Ovary (tissue), 9 donors: Measurements from ENCODE around the gene STPG4. TPM values are rescaled to one million over a fixed set of nuclear protein-coding genes. Genes with fewer than 3 reads are reported as not detected.

ENCODE experiments used
- DNase-seq, 5 donors: peaks; one replicate each; pipeline ENCODE4 v3.0.0-alpha.2; 2019 to 2020
- H3K27ac ChIP-seq, 2 donors: fragments of 200-600 bp; one replicate each; pipeline versions ENCODE4 v1.5.1 to v1.8.0; 2019 to 2022
- H3K27me3 ChIP-seq: fragments of 200-600 bp; one replicate; pipeline ENCODE4 v1.8.0; 2022
- H3K36me3 ChIP-seq: fragments of 200-600 bp; sonication (generic); one replicate; pipeline ENCODE4 v1.5.1; 2019
- H3K4me1 ChIP-seq: one replicate; pipeline ENCODE4 v1.8.1; 2013; ENCODE audit warnings: mild to moderate bottlenecking, moderate library complexity; ENCODE audit not compliant: insufficient read depth
- H3K4me3 ChIP-seq: fragments of 200-600 bp; sonication (generic); one replicate; pipeline ENCODE4 v1.5.1; 2017
- H3K9me3 ChIP-seq, 2 donors: fragments of 200-600 bp in 1 of 2; sonication (generic) in 1 of 2; one replicate each; pipeline versions ENCODE4 v1.5.1 to v1.8.1; 2013 to 2019; ENCODE audit warnings: mild to moderate bottlenecking in 1 of 2, moderate library complexity in 1 of 2
- CTCF ChIP-seq, 3 donors: fragments of 450-650 bp in 2 of 3; fragments of 200-600 bp in 1 of 3; IDR thresholded peaks; one replicate each; pipeline versions ENCODE4 v1.5.1 to v1.8.0; 2016 to 2022; ENCODE audit warnings: antibody characterized with exemption in 3 of 3, mild to moderate bottlenecking in 1 of 3
- EP300 ChIP-seq: sonication (generic); formaldehyde crosslinking; IDR thresholded peaks from one replicate; pipeline ENCODE4 v1.6.1; 2017; ENCODE audit warnings: antibody characterized with exemption
- POLR2A ChIP-seq: fragments of 450-650 bp; IDR thresholded peaks from one replicate; pipeline ENCODE4 v1.6.1; 2017; ENCODE audit warnings: antibody characterized with exemption, mild to moderate bottlenecking, moderate library complexity
- WGBS, 3 donors: extraction: QIAGEN DNeasy Blood & Tissue Kit in 1 of 3; methylation state at CpG; one replicate each; pipeline versions ENCODE4 v1.1.5 to v1.1.7; 2013 to 2017; 5-methylcytosine and 5-hydroxymethylcytosine counted together
- intact Hi-C, 4 donors: fragments of 100-400 bp; cut with DNase I; formaldehyde crosslinking; loops; one replicate each; pipeline versions ENCODE4 v1.11.0 to v1.15.1; 2022 to 2023
- polyA plus RNA-seq, 2 donors: library from polyadenylated mRNA; stranded (reverse); fragments of 200-250 nt in 1 of 2; fragments of 350-450 nt in 1 of 2; fragmentation: Illumina TruSeq in 1 of 2; extraction: RNeasy Lipid Tissue Mini Kit (QIAGEN cat#74804) in 1 of 2; gene quantifications; one replicate each; pipeline ENCODE4 v1.2.3, GENCODE V29; 2013 to 2014
- total RNA-seq, 7 donors: library from RNA; depleted of rRNA in 2 of 7; stranded (reverse); fragments of >200 nt in 2 of 7; fragmentation: NEBNext Ultra II Directional in 3 of 7; extraction: Animal tissue kit (Norgen Biotek cat#: 25700) in 3 of 7; gene quantifications; one replicate each; pipeline versions ENCODE4 v1.1.0 to v1.2.4, GENCODE V29; 2016 to 2023
- donor health status: DM: no; HTN: no; CAD: no; lungs with moderate emphysema.
- donor health status: DM: no; HTN: no; CAD: no.
- donor health status: Bipolar disorder and iron deficiency.
- donor health status: DM: yes; HTN: yes; CAD: no.
- donor health status: DM: no; HTN: no; CAD: no.
- donor health status: DM: yes; HTN: yes; CAD: no.

STPG4 gene
- total and polyA plus RNA-seq, 9 donors, result 0.17 to 0.35 TPM; not detected in 7

- H3K27me3 ChIP-seq, result no peaks in the 10 kb centered on the region
- DNase-seq, result no peak
- H3K27ac ChIP-seq, result no peak overlapping the region
- no peak for TF ChIP-seq POLR2A
- no peak for TF ChIP-seq EP300
- no peak for TF ChIP-seq CTCF (IDR thresholded peaks at IDR 0.05)
- 94 to 96% (median 95%) methylated on average over 4 of the region's 4 CpGs for WGBS, 3 donors
- H3K4me1 ChIP-seq, result no peaks in the 10 kb centered on the region
- intact Hi-C loops, result no loop called here
- H3K36me3 ChIP-seq, result no peaks in the 10 kb centered on the region
- no peak overlapping the region for H3K4me3 ChIP-seq
- H3K9me3 ChIP-seq, result no peaks in the 10 kb centered on the region
Measured at GRCh38 chr2:47098953-47099352, 56.2 kb downstream of the STPG4 start.

- no peak for DNase-seq
- H3K27me3 ChIP-seq, result no peaks in the 10 kb centered on the region
- TF ChIP-seq EP300 (no peak), POLR2A (no peak), CTCF (IDR thresholded peaks at IDR 0.05) (no peak)
- no peaks in the 10 kb centered on the region for H3K9me3 ChIP-seq
- intact Hi-C loops, result no loop called here
- H3K27ac ChIP-seq, result no peak overlapping the region
- WGBS, 3 donors, result 93 to 97% (median 96%) methylated on average over 4 of the region's 4 CpGs
- no peaks in the 10 kb centered on the region for H3K4me1 ChIP-seq
- H3K4me3 ChIP-seq, result no peak overlapping the region
- no peaks in the 10 kb centered on the region for H3K36me3 ChIP-seq
Measured at GRCh38 chr2:47097563-47097962, 57.5 kb downstream of the STPG4 start.

DNA sequence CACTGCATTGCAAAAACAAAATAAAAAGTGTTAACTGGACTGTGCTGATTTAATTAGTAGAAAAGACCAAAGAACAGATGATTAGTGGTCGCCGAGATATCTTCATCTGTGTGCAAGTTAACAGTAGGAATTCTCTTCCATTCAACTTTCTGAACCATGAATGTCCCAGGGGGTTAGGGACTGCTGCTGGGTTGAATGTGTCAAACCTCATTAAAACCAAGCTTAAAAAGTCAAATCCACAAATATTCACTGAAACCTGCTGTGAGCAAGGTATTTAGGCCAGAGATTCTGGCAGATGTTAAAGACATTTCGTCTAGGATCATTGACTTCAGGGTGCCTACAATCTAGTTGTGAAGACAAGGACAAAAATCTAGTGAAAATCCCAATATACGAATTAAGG is 58.7 kb downstream of the STPG4 start:
- no peak for DNase-seq
- Histone ChIP-seq H3K4me1 (no peaks in the 10 kb centered on the region), H3K4me3 (no peak overlapping the region), H3K27ac (no peak overlapping the region), H3K9me3 (no peaks in the 10 kb centered on the region), H3K27me3 (no peaks in the 10 kb centered on the region), H3K36me3 (no peaks in the 10 kb centered on the region)
- intact Hi-C loops, result no loop called here
- TF ChIP-seq EP300 (no peak), POLR2A (no peak), CTCF (IDR thresholded peaks at IDR 0.05) (no peak)
- WGBS, 3 donors, result 95 to 96% (median 95%) methylated on average over 4 of the region's 4 CpGs

- Histone ChIP-seq H3K4me3 (no peak overlapping the region), H3K27ac (no peak overlapping the region), H3K9me3 (no peaks in the 10 kb centered on the region), H3K27me3 (no peaks in the 10 kb centered on the region), H3K4me1 (peaks cover under 1% of the 10 kb centered on the region), H3K36me3 (no peaks in the 10 kb centered on the region)
- TF ChIP-seq EP300 (no peak), CTCF (IDR thresholded peaks at IDR 0.05) (no peak), POLR2A (no peak)
- intact Hi-C loops, result no loop called here
- DNase-seq, result no peak
- 95 to 96% (median 95%) methylated on average over 5 of the region's 5 CpGs for WGBS, 3 donors
Measured at GRCh38 chr2:47095349-47096020, 59.6 kb downstream of the STPG4 start.
